Measurements from ENCODE around the gene FXYD3. TPM values are rescaled to one million over a fixed set of nuclear protein-coding genes. Genes with fewer than 3 reads are reported as not detected.

The FXYD3 gene
- total RNA-seq, 1 experiment from 2014 or later = 3.7 TPM

DNA sequence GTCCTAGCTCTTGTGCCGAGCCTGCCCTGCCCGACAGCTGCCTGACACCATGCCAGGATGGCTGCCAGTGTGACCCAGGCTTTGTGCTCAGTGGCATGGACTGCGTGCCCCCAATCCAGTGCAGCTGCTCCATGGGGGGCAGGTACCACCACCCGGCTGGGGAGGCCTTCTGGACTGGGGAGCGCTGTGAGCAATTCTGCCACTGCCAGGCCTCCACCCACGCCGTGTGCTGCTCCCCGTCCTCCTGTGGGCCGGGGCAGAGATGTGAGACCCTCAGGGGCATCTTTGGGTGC is 9.4 kb upstream of the FXYD3 start:
- no peak for DNase-seq (ENCODE audit: low read depth)

DNA sequence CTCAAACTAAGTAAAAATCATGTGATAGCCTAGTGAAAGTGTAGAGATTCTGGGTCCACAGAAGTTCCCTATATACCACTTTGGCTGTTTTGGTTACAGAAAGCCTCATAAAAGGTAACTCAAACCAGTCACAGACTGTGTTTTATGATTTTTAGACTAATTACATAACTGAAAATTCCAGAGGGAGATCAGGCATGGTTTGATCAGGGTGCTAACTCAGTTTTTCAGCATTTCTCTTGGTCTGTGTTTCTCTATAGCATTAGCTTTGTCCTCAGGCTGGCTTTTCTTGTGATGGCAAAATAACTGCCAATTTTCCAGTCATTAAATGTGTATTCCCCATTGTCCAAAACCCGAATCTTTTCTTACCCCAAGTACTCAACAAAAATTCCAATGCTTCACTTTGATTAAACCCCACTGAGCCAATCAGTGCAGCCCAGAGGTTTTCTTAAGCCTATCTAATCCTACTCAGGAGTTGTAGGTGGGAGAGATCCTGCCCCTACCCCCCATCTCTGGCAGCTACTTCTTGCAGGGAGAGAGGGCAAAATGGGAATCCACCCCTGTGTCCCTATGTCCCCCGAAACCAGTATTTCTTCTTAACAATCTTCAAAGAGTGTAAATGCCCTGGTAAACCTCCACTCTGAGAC is 8.6 kb upstream of the FXYD3 start:
- DNase-seq (ENCODE audit: low read depth) = no peak

DNA sequence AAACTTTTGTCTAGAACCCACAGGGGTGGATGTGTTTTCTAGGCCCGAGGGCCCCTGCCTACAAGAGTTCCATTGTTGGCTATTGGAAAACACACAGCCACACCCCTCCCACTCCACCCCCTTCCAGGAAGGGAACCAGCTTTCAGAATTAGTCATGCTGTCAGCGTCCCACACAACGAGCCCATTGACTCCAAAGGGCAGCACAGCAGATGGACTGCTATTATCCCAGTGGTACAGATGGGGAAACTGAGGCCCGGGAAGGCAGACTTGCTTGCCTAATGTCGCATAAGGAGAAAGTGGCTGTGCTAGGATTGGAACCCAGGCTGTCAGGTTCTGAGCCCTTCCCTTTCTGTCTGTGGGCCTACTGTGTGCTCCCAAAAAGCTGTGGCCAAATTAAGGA is 8.1 kb upstream of the FXYD3 start:
- DNase-seq (ENCODE audit: low read depth) = peak; percentile 76

- DNase-seq (ENCODE audit: low read depth) = no peak
Measured at GRCh38 chr19:35108730-35109129, 6.9 kb upstream of the FXYD3 start.

GRCh38 chr19:35109395-35110112 is 6.1 kb upstream of the FXYD3 start:
- no peak for DNase-seq (ENCODE audit: low read depth)

DNA sequence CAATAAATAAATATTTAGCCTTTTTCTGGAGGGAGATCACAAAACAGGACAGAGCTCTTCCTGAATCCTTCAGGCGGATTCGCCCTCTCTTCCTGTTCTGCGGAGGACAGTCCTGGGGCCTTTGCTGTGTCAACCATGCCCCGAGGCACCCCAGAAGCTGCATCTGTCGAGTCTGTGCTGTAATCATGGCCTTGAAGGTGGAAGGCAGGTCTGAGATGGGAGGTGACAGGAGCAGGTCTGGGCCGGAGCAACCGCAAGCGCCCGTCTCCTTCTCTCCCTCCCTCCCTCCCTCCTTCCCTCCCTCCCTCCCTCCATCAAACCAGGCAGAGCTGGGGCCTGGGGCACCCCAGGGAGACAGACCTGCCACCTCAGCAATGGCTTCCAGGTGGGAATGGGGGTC is 4.6 kb upstream of the FXYD3 start:
- DNase-seq (ENCODE audit: low read depth) = no peak

GRCh38 chr19:35112995-35113688 is 2.5 kb upstream of the FXYD3 start:
- no peak for DNase-seq (ENCODE audit: low read depth)

GRCh38 chr19:35114353-35115176 is 1.1 kb upstream of the FXYD3 start:
- peak; percentile 59 for DNase-seq (ENCODE audit: low read depth)

DNA sequence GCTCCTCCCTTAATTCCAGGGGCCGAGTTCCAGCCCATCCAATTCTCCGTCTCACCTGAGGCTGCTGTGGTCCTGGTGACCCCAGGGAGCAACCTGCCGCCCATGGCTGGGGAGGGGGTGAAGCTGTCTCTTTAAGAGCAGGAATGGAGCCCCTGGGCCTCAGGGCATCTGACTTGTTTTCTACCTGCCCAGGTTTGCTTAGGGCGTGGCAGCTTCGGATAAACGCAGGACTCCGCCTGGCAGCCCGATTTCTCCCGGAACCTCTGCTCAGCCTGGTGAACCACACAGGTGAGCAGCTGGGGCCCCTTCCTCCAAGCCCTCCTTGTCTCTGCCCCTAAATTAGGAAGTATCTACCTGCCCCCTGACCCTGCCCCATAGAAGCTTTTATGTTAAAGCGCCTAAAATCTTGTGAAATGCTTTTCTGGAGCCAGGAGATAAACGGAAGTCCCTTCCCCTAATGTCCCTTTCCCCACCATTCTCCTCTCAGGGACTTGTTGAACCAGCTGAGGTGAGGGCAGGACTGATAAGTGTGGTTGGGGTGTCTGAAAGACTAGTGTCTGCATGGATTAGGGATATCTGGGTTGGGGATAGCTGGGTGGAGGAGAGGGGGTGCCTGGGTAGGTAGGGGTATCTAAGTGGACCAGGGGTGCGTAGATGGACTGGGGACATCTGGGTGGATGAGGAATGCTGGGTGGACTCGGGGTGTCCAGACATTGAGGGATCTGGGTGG is 614 bp downstream of the FXYD3 start:
- DNase-seq (ENCODE audit: low read depth) = no peak

DNA sequence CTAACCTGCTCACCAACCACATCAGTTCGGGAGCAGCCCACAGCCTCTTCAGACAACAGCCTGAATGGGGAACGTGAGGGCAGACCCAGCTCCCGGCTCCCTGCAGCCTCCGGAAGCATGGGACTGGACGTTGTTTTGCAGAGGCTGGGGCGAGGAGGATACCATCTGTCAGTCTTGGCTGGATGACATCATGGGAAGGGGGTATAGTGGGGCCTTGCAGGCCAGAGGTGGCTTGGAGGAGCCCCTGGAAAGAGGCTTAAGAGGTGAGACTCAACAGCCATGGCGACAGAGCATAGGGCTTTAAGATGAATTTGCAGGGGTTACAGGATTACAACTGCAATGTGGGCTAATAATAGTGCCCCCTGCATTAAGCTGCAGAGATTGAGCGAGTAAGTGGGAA is 1.5 kb downstream of the FXYD3 start:
- no peak for DNase-seq (ENCODE audit: low read depth)

GRCh38 chr19:35117799-35118198 is 2.2 kb downstream of the FXYD3 start:
- DNase-seq (ENCODE audit: low read depth) = no peak

DNA sequence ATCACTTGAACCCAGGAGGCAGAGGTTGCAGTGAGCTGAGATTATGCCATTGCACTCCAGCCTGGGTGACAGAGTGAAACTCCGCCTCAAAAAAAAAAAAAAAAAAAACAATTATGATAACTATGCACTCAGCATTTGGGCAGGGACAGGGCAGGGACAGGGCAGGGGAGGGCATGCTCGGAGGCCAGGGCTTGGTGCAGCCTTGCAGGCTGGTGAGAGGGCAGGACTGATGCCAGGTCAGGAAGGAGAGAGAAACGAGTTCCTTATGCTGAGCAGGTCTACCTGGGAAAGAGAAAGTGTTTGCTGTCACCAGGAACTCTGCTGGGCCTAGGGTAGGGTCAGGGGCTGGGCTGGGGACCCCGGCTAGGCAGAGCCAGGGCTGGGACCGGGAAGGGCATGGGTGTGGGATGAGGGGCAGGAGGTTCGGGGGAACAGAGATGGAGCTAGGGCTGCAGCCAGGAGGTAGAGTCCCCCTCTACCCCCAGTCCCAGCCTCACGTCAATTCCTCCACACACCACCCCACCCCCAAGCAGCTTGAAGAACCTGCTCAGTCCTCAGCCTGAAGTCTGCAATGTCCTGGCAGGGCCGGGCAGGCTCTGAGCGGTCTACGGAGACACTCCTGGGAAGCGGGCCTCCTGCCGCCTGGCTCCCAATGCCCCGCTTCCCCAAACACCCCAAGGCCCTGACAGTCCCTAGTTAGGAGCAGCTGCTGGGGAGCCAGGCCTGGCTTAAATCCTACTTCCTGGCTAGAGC is 2.8 kb downstream of the FXYD3 start:
- no peak for DNase-seq (ENCODE audit: low read depth)

DNA sequence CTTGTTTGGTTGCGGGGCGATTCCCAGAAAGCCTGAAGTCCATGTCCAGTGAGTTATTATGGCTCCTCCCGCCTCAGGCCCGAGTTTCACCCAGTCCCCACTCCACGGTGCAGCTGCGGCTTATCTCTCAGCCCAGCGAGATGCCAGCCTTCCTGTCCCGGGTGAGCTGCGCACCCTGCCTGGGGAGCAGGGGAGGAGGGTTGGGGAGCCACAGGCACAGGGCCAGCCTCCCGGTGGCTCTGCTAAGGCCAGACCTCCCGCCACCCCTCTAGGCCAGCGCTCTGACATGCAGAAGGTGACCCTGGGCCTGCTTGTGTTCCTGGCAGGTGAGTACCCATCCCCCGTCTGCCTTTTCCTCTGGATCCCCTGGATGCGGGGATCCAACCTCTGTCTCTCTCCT is 3.5 kb downstream of the FXYD3 start:
- DNase-seq (ENCODE audit: low read depth) = no peak

- DNase-seq (ENCODE audit: low read depth) = no peak
Measured at GRCh38 chr19:35119578-35120155, 4.0 kb downstream of the FXYD3 start.

GRCh38 chr19:35120492-35120891 is 4.9 kb downstream of the FXYD3 start:
- peak; percentile 94 for DNase-seq (ENCODE audit: low read depth)

GRCh38 chr19:35120898-35121297 is 5.3 kb downstream of the FXYD3 start:
- peak; percentile 58 for DNase-seq (ENCODE audit: low read depth)

DNA sequence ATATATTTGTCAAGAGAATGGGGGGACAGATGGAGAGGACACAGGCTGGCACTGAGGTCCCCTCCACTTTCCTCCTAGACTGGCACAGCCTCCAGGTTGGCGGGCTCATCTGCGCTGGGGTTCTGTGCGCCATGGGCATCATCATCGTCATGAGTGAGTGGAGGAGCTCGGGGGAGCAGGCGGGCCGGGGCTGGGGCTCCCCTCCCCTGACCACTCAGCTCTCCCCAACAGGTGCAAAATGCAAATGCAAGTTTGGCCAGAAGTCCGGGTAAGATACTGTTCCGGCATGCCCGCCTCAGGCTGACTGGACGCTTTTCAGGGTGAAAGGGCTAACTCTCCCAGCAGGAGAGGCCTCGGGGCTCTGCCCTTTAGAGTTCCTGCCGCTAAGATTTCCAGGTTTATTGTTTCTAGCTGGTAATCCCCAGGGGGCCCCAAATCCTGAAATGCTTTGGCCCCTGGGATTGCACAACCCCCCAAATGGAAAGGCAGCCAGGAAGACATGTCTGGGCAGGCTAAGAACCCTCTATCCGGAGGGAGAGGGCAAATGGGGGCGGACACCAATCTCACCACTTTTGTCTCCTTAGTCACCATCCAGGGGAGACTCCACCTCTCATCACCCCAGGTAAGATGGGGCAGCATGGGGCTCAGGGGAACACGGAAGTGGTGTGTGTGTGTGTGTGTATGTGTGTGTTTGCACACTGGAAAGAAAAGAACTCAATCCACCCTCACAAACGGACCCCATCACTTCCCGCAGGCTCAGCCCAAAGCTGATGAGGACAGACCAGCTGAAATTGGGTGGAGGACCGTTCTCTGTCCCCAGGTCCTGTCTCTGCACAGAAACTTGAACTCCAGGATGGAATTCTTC is 7.3 kb downstream of the FXYD3 start:
- DNase-seq (ENCODE audit: low read depth) = no peak

GRCh38 chr19:35123573-35123972 is 8.0 kb downstream of the FXYD3 start:
- DNase-seq (ENCODE audit: low read depth) = peak; percentile 77

All from RPMI7951 (cell line).